ENCODE measurements around the gene PPT2. TPM values are rescaled to one million over a fixed set of nuclear protein-coding genes. Genes with fewer than 3 reads are reported as not detected.
"Not testable (repeated sequence)": the region's sequence is repeated elsewhere in the genome, so short reads cannot be mapped to it uniquely, and the experiment has no call there.

Gene PPT2
- polyA plus RNA-seq, 12 donors: 23.9 to 57.7 (median 32.6) TPM; not detected in 1

DNA sequence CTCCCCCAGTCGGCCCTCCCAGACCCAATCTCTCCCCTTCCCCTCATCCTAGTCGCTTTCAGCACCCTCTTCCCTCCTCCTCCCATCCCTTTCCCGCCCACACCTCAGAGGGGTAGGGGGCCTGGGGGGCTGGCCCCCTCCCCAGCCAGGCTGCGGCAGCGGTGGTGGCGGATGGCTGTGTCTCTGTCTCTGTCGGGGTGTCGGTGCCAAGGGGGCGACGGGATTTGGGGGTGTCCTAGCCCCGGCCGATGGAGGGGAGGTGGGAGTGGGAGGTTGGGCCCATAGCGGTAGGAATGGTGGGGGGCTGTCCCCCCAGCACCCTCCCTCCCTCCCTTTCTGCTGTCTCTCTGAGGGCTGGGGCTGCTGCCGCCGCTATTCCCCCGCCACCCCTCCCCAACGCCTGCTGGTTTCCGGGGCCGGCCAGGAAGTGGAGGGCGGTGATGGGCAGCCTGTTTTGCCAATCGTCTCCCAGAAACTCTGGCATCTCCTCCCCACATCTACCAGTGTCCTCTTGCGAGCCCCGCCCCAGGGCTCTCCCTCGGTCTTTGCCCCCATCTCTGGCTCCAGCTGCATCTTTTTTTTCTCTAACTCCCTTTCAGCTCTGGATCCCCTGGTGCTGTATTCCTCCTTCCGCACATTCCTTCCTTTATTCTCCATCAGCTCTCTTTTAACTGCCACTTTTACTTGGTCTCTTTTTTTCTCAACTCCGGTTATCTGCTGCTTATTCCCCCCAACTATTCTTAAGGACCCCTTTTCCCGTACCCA, 22.0 kb downstream of the PPT2 start, which contains the start of gene AGPAT1:
AGPAT1 (minus strand) TSS at position 374 of the 765 bp plus-strand sequence. CDS start 4,588 bp downstream, outside the sequence.
- peak; percentile 98 for DNase-seq

DNA sequence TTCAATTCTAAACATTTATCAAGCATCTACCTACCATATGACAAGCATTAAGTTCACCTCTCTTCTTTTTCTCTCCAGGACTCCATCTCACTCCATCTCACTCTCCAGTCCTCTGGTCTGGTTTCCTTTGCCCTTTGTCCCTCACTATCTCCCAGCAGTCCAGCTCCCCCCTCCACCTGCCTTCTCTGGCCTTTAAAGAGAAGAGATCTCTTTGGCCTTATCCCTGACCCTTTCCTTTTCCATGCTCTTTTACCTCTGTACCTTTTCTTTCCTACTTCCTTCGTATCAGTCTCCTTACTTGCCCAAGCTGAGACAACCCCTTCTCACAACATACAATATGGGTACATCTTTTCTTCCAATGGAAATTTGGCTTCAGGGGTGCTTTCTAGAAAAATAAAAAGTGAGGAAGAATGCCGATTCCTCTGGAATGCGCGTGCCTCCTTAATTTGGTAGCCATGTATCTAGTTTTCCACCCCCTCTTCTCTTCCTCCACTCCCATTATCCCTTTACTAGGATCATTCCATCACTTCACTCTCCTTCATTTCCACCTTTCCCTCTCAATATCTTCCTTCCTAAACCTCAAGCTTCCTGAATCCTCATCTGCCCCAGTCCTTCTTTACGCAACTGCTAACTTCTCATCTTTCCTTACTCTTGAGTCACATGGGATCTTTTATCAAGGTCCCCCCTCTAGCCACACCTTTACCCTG, 22.7 kb downstream of the PPT2 start:
- DNase-seq: no peak

DNA sequence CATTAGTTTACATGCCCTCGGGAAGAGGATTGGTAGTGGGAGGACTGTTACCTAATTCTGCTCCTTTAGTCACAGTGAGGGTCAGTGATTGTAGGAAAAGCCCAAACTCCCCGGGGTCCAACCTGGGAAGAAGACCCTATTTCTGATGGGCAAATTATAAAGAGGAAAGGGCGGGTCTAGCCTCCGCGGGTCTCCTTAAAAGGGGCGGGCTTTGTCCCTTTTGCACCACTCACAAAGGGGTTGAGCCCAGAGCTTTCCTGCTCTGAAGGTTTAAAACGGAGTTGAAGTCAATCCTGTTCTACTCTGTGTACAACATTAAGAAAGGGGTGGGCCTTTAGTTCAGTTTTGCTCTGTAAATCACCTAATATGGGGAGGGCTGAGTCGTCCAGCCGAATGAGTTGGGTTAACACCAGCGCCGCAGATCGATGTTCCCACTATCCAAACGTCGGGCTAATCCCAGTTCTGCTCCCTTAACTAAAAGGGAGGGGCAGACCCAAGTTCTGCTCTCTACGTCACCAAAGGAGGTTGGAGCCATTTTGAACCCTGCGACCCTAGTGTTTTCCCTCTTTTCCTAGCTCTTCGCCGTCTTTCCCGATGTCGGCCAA, 23.3 kb downstream of the PPT2 start:
- DNase-seq: no peak

DNA sequence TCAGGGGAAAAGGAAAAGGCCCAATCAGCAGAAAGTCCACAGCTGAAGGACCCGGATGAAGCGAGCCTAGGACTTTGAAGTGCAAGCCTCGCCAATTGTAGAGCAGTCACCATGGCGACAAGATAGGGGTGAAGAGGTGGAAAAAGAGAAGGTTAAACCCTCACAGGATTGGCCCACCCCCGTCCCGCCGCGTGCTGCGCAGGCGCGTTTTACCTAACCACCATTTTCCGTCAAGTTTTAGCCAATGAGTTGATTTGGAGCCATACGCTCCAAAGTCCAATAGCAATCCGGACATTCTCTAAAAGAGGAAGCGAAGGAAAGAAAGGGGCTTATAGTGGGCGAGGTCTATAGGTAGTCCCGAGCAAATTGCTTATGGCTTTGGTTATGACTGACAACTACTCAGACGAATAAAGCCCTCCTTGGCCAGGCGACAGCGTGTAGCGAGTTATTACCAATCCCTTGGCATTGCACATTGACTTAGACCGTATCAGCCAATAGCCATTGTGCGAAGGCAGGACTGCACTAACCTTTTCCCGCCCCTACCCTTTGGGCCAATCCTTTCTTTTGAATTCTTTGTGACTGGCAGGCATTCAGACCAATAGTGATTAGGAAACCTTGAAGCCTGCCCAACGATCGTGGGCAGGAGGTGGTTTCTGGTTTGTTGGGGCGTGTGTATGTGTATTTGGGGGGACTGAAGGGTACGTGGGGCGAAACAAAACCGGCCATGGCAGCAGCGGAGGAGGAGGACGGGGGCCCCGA, 24.0 kb downstream of the PPT2 start, which contains the start of gene RNF5:
RNF5 (plus strand) TSS at position 618 of the 759 bp plus-strand sequence; CDS start at position 725, 107 bp downstream.
- peak; percentile 99 for DNase-seq

DNA sequence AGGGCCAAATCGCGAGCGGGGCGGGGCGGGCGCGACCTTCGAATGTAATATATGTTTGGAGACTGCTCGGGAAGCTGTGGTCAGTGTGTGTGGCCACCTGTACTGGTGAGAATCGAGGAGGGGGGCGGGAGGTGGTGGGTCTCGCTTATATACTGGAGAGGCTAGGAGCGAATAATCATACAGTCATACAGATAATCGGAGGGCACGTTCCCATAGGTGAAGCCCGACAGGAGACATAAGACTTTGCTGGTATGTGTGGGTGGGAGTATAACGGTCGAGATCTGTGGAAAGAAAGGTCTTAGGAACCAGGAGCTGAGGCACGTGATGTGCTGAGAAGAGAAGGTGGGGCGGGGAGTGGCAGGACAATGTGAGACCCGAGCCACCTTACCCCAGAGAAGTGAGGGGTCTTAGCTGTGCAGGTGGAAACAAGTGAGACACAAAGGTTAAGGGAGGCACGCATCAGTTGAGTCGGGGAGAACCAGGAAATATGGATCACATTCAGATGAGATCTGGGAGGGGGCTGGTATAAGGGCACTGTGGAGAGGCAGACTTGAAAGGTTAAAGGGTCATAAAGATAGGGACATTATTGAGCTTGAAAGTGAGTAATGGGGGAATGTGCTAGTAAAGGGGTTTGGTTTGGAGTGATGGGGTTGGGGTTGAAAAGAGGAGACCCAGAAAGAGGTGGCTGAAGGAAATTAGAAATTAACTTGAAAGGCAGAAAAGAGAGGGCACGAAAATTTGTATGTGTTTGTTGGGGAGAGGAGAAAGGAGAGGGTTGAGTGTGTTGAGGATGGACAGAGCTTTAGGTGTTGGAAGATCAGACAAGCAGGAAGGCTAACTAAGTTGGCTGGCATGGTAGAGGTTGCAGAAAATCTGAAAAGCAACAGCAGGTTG, 24.9 kb downstream of the PPT2 start:
- no peak for DNase-seq

DNA sequence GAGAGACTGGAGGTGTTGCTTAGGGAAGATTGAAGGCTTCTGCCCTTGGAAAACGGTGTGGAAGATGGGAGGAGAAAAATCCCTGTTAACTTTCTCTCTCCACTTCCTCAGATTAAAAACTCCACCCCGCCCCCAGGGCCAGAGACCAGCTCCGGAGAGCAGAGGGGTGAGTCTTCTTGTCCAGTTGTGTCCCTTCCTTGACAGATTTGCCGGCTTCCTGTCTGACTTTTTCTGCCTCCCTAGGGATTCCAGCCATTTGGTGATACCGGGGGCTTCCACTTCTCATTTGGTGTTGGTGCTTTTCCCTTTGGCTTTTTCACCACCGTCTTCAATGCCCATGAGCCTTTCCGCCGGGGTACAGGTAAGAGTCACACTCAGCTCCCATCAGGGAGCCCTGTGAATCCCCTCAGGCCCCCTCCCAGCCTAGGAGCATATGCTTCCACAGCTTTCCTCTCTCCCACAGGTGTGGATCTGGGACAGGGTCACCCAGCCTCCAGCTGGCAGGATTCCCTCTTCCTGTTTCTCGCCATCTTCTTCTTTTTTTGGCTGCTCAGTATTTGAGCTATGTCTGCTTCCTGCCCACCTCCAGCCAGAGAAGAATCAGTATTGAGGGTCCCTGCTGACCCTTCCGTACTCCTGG, 25.9 kb downstream of the PPT2 start:
- no peak for DNase-seq

DNA sequence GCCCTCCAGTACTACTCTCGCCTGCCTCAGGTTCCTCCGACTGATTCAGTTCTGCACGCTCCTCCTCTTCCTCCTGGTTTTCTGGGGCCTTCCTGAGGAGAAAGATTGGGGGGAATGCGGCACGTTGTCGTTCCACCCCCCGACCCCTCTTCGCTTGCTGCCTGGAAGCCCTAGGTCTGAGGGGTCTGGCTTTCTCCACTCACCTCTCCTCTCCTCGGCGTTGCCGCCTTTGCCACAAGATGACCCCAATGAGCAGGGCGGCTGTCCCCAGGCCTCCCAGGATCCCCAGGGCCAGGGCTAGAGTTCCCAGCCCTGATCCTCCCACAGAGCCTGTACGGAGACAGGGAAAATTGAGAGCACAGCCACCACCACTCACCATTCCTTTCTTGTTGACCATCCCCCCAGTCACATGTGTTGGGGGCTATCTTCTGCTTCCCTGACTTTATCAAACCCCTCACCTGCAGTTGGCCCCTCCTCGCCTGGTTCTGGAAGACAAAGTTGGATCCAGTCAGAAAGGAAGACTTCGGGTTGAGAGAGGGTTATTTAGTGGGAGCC, 27.3 kb downstream of the PPT2 start:
- no peak for DNase-seq

DNA sequence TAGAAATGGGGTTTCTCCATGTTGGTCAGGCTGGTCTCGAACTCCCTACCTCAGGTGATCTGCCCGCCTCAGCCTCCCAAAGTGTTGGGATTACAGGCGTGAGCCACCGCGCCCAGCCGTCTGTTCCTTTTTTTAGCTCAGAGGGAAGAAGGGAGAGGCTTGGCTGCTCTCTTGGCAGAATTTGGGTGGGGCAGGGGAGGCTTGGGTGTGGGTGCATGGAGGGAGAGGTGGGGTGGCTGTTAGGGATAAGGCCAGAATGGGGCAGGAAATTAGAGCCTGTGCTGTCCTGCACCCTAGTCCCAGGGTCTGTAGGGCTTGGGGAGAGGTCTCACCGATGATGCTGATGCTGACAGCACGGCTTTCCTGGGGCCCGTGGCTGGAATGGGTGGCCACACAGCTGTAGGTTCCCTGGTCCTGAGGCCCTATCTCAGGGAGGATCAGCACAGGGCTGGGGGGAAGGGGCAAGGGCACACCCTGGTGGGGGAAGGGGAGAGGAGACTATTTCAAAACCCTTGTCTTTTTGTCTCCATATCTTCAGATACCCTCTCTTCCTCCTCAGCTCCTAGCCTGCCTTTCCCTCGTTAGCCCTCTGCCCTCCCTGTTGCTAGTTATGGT, 28.1 kb downstream of the PPT2 start:
- DNase-seq: no peak

DNA sequence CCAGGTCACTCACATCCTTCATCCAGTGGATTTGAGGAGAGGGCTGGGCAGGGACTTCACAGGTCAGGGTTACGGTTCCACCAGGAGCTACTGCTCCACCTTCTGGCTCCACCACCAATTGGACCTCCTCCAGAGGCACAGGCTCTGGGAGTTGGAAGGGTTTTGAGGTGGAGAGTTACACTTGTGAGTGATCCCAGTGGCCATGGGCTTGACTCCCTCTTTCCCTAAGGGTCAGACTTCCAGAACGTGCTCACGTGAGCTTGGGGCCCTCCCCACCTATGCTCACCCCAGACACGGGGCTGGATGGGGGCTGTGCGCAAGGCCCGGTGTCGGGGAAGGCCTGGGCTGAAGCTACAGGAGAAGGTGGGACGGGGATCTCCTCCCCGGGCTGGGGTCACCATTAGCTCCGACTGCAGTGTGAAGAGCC, 28.6 kb downstream of the PPT2 start:
- DNase-seq: no peak

DNA sequence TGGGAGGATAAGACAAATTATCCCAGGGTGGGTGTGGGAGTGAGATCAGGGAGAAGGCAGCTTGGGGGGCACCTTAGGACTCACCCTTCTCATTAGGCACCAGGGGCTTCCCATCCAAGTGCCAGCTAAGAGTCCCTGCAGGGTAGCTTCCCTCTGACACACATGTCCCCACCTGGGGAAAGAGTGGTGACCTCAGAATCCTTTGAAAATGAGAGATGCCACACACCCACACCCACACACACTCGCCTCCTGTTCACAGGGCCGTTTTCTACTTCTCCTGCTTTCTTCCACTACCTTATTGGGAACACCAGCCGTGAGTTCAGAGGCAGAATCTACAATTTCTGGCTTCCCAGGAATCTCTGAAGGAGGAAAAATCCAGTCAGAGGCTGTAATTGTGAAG, 29.1 kb downstream of the PPT2 start:
- no peak for DNase-seq

DNA sequence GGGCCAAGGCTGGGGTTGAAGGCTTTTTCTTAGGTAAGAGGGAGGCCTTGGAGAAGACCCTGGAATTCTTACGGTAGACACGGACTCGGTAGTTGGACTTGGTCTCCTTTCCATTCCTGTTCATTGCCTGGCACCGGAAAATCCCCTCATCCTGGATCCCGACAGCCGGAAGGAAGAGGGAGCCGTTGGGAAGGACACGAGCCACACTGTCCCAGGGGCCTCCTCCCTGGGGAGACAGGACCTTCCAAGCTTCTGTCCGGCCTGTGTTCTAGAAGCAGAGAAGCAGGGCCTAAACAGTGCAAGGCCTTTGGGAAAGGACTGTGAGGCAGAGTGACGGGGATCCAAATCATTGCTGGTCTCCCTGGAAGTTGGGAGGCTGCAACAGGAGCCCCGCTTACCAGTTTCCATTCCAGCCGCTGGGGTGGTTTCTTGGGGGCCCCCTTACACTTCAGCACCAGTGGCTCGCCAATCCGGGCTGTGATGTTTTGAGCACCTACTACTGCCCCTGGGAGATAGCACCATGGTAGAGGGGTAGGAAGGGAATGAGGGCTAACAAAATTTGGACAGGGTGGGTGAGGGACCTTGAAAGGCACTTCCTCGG, 29.6 kb downstream of the PPT2 start:
- no peak for DNase-seq

DNA sequence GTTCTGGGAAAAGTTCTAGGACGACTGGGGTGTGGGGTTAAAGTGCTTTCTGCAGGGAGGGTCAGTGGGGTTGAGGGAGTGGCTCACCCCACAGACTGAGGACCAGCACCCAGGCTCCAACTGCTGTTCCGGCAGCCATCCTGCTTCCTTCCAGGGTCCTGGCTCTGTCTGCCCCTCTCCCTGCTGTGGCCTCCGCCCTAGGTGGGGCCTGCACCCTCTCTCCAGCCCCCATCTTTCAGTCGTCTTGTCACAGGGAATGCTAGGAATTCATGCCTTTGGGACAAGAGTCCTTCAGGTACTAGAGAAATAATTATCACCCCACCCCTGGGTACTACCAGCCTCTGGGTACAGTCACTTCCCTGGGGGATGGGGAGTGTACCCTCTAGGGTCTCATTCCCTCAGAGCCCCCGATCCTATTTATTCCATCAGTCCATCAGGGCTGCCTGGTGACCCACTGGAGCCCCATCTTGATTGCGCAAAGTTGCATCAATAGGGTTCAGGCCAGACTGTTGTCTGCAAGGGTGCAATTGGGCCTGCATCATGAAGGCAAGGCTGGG, 30.2 kb downstream of the PPT2 start, which contains the start of gene AGER:
AGER (minus strand) TSS at position 170 of the 557 bp plus-strand sequence; CDS start at position 139, 31 bp downstream.
- no peak for DNase-seq

DNA sequence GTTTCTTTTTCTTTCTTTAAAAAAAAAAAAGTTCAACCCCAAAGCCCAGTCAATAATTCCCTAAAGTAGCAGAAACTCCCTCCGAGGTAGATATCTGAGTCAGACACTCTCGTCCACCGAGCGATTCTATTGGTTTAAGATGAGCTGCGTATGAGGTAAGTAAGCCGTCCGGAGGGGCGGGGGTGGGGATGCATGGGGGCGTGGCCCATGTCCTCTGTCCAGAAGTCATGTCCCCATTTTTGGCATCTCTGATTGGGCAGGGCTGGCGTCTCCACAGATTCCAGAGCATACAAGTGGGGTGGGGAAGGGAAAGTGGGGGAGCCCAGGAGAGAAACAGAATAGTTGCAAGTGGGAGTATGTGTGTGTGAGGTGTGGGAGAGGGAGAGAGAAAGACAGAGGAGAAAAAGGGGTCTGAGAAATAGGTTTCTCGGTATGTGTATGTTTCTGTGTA, 31.8 kb downstream of the PPT2 start:
- peak; percentile 59 for DNase-seq

DNA sequence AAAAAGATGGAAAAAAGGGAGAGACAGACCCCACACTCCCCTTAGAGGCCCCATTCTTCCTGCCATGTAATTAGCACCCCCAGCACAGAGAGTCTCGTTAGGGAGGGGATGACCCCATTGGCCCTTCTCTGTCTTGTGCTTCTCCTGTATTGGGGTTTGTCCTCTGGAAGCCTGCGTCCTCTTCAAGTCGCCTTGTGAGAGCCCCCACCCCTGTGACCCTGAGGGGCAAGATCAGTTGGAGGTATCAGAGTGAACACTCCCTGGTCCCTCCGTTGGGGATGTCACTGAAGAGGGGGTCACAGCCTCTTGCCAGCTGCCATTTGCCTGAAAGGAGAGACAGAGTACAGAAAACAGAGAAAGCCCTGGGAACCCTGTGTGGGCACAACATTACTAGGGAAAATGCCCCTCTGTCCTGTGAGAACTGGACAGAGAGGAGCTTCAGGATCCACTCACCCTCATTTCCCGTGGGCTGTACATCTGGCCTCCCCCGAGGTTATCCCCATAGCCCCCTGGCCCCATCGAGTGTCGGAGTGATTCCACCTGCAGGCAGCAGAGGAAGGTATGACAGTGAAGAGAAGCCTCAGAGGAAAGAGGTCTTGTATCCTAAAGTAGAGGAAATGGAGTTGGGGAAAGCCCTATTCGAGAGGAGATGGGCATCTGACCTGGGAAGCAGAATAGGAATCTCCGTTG, 32.4 kb downstream of the PPT2 start:
- DNase-seq: not testable (repeated sequence)

DNA sequence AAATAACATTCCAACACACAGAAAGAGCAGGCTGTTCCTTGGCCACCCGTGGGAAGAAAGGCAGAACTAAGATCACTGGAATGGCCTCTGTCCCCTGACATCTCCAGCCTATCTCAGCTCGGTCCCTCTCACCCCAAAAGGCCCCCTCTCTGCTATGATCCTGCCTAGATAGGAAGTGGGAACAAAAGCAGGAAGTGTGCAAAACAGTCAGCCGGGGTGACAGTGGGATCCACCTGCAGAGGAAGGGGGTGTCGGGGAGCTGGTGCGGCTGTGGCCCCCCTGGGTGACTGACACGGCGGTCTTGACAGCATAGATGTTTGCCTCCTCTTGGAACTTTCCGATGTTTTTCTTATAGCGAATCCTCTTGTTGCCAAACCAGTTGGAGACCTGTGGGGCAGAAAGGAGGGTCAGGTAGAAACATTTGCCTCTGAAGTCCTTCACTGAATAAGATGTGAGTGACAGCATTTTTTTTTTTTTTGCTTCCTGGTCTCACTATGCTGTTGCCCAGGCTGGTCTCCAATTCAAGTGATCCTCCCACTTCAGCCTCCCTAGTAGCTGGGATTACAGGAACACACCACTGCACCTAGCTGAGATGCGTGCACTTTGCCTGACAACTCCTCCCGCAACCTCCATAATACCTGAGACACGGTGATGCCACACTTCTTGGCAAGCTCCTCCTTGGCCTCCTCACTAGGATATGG, 33.2 kb downstream of the PPT2 start:
- DNase-seq: no peak

DNA sequence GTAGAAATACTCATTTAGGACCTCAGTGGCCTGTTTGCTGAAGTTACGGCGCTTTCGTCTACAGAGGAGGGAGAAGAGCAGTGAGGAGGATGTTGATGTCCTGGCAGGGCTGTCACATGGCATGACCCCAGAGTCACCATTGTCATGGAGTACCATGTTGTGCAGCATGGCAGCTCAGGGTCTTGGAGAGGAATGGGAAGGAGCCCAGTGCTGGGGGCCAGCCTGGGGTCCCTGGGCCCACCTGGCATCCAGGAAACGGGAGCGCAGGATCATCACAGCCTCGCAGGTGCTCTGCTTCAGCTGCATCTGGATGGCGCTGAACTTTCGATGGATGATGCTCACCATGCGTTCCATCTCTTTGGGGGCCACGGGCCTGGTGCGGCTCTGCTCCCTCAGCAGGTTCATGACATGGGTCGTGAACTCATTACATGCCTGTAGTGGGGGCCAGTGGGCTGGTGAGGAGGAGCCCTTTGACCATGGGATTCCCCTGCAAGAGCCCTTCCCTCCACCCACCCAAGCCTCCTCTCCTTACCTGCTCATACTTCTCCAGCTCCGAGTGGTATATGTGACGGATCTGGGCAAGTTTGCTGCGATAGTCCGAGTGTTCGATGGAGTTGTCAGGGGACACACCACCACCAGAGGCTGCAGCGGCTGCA, 33.9 kb downstream of the PPT2 start:
- DNase-seq: not testable (repeated sequence)

Measured in muscle of arm (tissue), 12 donors.